Keratinocyte (primary cell): Measurements from ENCODE around the gene ARL6IP4. TPM values are rescaled to one million over a fixed set of nuclear protein-coding genes. Genes with fewer than 3 reads are reported as not detected.

Experiments
- DNase-seq: peaks from one replicate; pipeline ENCODE4 v3.0.0-alpha.2; 2011; ENCODE audit warnings: low read depth, missing footprints, low spot score
- FAIRE-seq: peaks from 2 replicates; lab custom pipeline; 2011; peaks lifted over from hg19 to GRCh38; lab: Jason Lieb, UNC
- H2AFZ ChIP-seq: 2 replicates; pipeline ENCODE4 v1.6.0; 2012; ENCODE audit warnings: low read length, control low read depth, inconsistent platforms; ENCODE audit not compliant: control insufficient read depth
- H3K27ac ChIP-seq: 2 replicates; pipeline ENCODE4 v1.5.1; 2011; ENCODE audit warnings: low read length; ENCODE audit not compliant: control insufficient read depth, insufficient read depth
- H3K27me3 ChIP-seq: 3 replicates; pipeline ENCODE4 v1.6.0; 2011; ENCODE audit warnings: low read length; ENCODE audit not compliant: control insufficient read depth, insufficient read depth; ENCODE audit errors: extremely low read depth
- H3K36me3 ChIP-seq, 2 experiments: 2 replicates in 1 of 2; 3 replicates in 1 of 2; pipeline ENCODE4 v1.5.1; 2011; ENCODE audit warnings: low read length in 2 of 2, mild to moderate bottlenecking in 1 of 2; ENCODE audit not compliant: control insufficient read depth in 2 of 2, insufficient read depth in 2 of 2; ENCODE audit errors: extremely low read depth in 1 of 2
- H3K4me1 ChIP-seq: 3 replicates; pipeline ENCODE4 v1.5.1; 2011; ENCODE audit warnings: low read length; ENCODE audit not compliant: control insufficient read depth, insufficient read depth; ENCODE audit errors: extremely low read depth
- H3K4me2 ChIP-seq: 3 replicates; pipeline ENCODE4 v1.6.0; 2011; ENCODE audit warnings: low read depth, low read length; ENCODE audit not compliant: control insufficient read depth, insufficient read depth; ENCODE audit errors: extremely low read depth
- H3K4me3 ChIP-seq, 3 experiments: fragments of 200-600 bp in 1 of 3; sonication (generic) in 1 of 3; 2 replicates in 2 of 3; 3 replicates in 1 of 3; pipeline ENCODE4 v1.5.1; 2011 to 2016; ENCODE audit warnings: low read length in 3 of 3, mild to moderate bottlenecking in 3 of 3, control low read depth in 2 of 3, inconsistent platforms in 1 of 3, low read depth in 1 of 3, mixed read lengths in 1 of 3, mixed run types in 1 of 3, moderate library complexity in 1 of 3; ENCODE audit not compliant: control insufficient read depth in 2 of 3, insufficient read depth in 2 of 3; ENCODE audit errors: extremely low read depth in 1 of 3
- H3K79me2 ChIP-seq: 2 replicates; pipeline ENCODE4 v1.6.0; 2012; ENCODE audit warnings: low read length; ENCODE audit not compliant: control insufficient read depth, insufficient read depth
- H3K9ac ChIP-seq: 3 replicates; pipeline ENCODE4 v1.6.0; 2011; ENCODE audit warnings: low read length; ENCODE audit not compliant: control insufficient read depth, insufficient read depth; ENCODE audit errors: extremely low read depth
- H3K9me1 ChIP-seq: 3 replicates; pipeline ENCODE4 v1.6.0; 2011; ENCODE audit warnings: low read length; ENCODE audit not compliant: control insufficient read depth, insufficient read depth; ENCODE audit errors: extremely low read depth
- H3K9me3 ChIP-seq: 2 replicates; pipeline ENCODE4 v1.5.1; 2012; ENCODE audit warnings: low read depth, low read length; ENCODE audit not compliant: control insufficient read depth
- H4K20me1 ChIP-seq: 3 replicates; pipeline ENCODE4 v1.6.0; 2011; ENCODE audit warnings: low read length; ENCODE audit not compliant: control insufficient read depth, insufficient read depth; ENCODE audit errors: extremely low read depth
- CTCF ChIP-seq, 3 experiments: IDR thresholded peaks in 1 of 3; conservative IDR thresholded peaks in 1 of 3; optimal IDR thresholded peaks in 1 of 3; 2 replicates in 2 of 3; 3 replicates in 1 of 3; pipeline versions ENCODE3 to v1.5.1; 2011; ENCODE audit warnings: low read length in 3 of 3, mild to moderate bottlenecking in 3 of 3, moderate library complexity in 2 of 3, control low read depth in 1 of 3, inconsistent platforms in 1 of 3; ENCODE audit not compliant: insufficient read depth in 2 of 3; ENCODE audit errors: extremely low read depth in 1 of 3
- EZH2 ChIP-seq: IDR thresholded peaks from one replicate; pipeline ENCODE4 v1.6.1; 2012; ENCODE audit warnings: inconsistent platforms, mild to moderate bottlenecking, low read length, moderate library complexity
- dilution Hi-C: fragments of 300-500 bp; cut with MboI; formaldehyde crosslinking; loops from one replicate; pipeline ENCODE4 v1.7.0; 2020; ENCODE audit warnings: low sequenced_read_pairs; ENCODE audit not compliant: extremely low pct_ligation_motif_present
- polyA plus RNA-seq, 5 experiments: library from polyadenylated mRNA; depleted of rRNA in 3 of 5; stranded (reverse) in 3 of 5; stranded (forward) in 1 of 5; unstranded in 1 of 5; fragments of >200 nt; gene quantifications; 1 replicate in 1 of 5; 2 replicates in 3 of 5; 3 replicates in 1 of 5; pipeline versions ENCODE4 v1.2.1 to v1.2.3, GENCODE V29; 2011 to 2012; ENCODE audit warnings: missing spikeins in 2 of 5, low read depth in 1 of 5, low replicate concordance in 1 of 5

ARL6IP4 gene
- polyA plus RNA-seq, 1 donor (not counting 4 experiments of a cell fraction or from before 2014, with no cell fraction given): 144 TPM

GRCh38 chr12:123017753-123018152 lies 37.3 kb downstream of the ARL6IP4 start:
- Histone ChIP-seq H2AFZ (no peak overlapping the region), H3K4me3 (no peak overlapping the region), H3K9ac (no peak overlapping the region), H3K27me3 (no peaks in the 10 kb centered on the region), H3K4me1 (peaks cover 4% of the 10 kb centered on the region), H3K36me3 (peaks cover 0 to 4% of the 10 kb centered on the region in 2 experiments), H3K4me2 (no peak overlapping the region), H4K20me1 (no peaks in the 10 kb centered on the region), H3K27ac (no peak overlapping the region), H3K79me2 (no peaks in the 10 kb centered on the region), H3K9me3 (no peaks in the 10 kb centered on the region), H3K9me1 (no peaks in the 10 kb centered on the region)
- dilution Hi-C loops: no loop called here
- TF ChIP-seq CTCF (optimal IDR thresholded peaks at IDR 0.05 in 1 of 3, IDR thresholded peaks at IDR 0.05 in 1 of 3, conservative IDR thresholded peaks at IDR 0.05 in 1 of 3; ENCODE audit: extremely low read depth in 1 of 3, insufficient read depth in 2 of 3, low read length in 3 of 3) (no peak), EZH2 (no peak)
- no peak for FAIRE-seq
- no peak for DNase-seq

GRCh38 chr12:123019841-123020138 lies 39.3 kb downstream of the ARL6IP4 start:
- Histone ChIP-seq H3K27me3 (no peaks in the 10 kb centered on the region), H4K20me1 (no peaks in the 10 kb centered on the region), H2AFZ (no peak overlapping the region), H3K9me1 (no peaks in the 10 kb centered on the region), H3K4me2 (no peak overlapping the region), H3K36me3 (no peaks in the 10 kb centered on the region), H3K4me3 (no peak overlapping the region), H3K9ac (no peak overlapping the region), H3K79me2 (no peaks in the 10 kb centered on the region), H3K27ac (no peak overlapping the region), H3K4me1 (peaks cover 4% of the 10 kb centered on the region), H3K9me3 (no peaks in the 10 kb centered on the region)
- TF ChIP-seq CTCF (optimal IDR thresholded peaks at IDR 0.05 in 1 of 3, IDR thresholded peaks at IDR 0.05 in 1 of 3, conservative IDR thresholded peaks at IDR 0.05 in 1 of 3; ENCODE audit: extremely low read depth in 1 of 3, insufficient read depth in 2 of 3, low read length in 3 of 3): no peak
- no peak for TF ChIP-seq EZH2
- FAIRE-seq (no peak), DNase-seq (no peak)
- dilution Hi-C loops: no loop called here
